Activated CD4-positive, CD25-positive, alpha-beta regulatory T cell (primary cell): Measurements from ENCODE around the gene GON7.

ENCODE experiments used
- DNase-seq, 4 experiments: peaks; one replicate each; lab custom pipeline; 2025; lab: John Stamatoyannopoulos, UW

GON7 gene

GRCh38 chr14:93156693-93157369 is 50.0 kb downstream of the GON7 start:
- DNase-seq: no peak

GRCh38 chr14:93155667-93156066 is 51.2 kb downstream of the GON7 start:
- DNase-seq: no peak

GRCh38 chr14:93153121-93153520 is 53.7 kb downstream of the GON7 start:
- DNase-seq: no peak
